HepG2 (cell line): ENCODE measurements around the gene TRIM37. TPM values are rescaled to one million over a fixed set of nuclear protein-coding genes. Genes with fewer than 3 reads are reported as not detected.

ENCODE experiments used
- ATAC-seq: fragments of 200-7000 bp; cut with Tn5 transposase; 3 replicates; pipeline ENCODE4 v1.9.1; 2020; ENCODE audit warnings: mild to moderate bottlenecking, moderate library complexity
- BruUV-seq: library from RNA; stranded (reverse); fragments of 400-500 nt; replicated peaks from 2 replicates; lab custom pipeline; 2021; lab: Mats Ljungman, UMichigan
- CTCF ChIA-PET: fragments of 300-600 bp; formaldehyde crosslinking; extraction: SDS; loops from one replicate; lab custom pipeline; 2021; ENCODE audit warnings: low total read pairs, inconsistent platforms, low intra/inter-chr PET ratio; lab: Yijun Ruan, JAX
- POLR2A ChIA-PET: fragments of 350-600 bp; sonication (Branson Sonifier 250); formaldehyde crosslinking; loops from one replicate; lab custom pipeline; 2020; ENCODE audit warnings: antibody characterized with exemption, inconsistent platforms; lab: Yijun Ruan, JAX
- DNase-seq: peaks from one replicate; pipeline ENCODE4 v3.0.0-alpha.2; 2015; ENCODE audit warnings: low spot score
- FAIRE-seq: peaks from 3 replicates; lab custom pipeline; 2011; peaks lifted over from hg19 to GRCh38; lab: Jason Lieb, UNC
- H2AFZ ChIP-seq: one replicate; pipeline ENCODE4 v1.6.1; 2011; ENCODE audit warnings: low read length, inconsistent platforms
- H3K27ac ChIP-seq: fragments of 300-600 bp; 3 replicates; pipeline ENCODE4 v1.8.0; 2011; ENCODE audit warnings: mixed run types, mild to moderate bottlenecking, mixed read lengths, low read length, inconsistent platforms; ENCODE audit not compliant: insufficient read depth; ENCODE audit errors: extremely low read length
- H3K27me3 ChIP-seq, 2 experiments: fragments of 200-600 bp in 1 of 2; 2 replicates in 1 of 2; 3 replicates in 1 of 2; pipeline versions ENCODE4 v1.6.0 to v1.8.0; 2011; ENCODE audit warnings: low read length in 2 of 2, mild to moderate bottlenecking in 2 of 2, moderate library complexity in 2 of 2, inconsistent platforms in 1 of 2; ENCODE audit not compliant: insufficient read depth in 2 of 2, control insufficient read depth in 1 of 2
- H3K36me3 ChIP-seq, 2 experiments: fragments of 200-600 bp in 1 of 2; replicated peaks in 1 of 2; 2 replicates in 1 of 2; 3 replicates in 1 of 2; pipeline versions ENCODE4 v1.5.1 to v1.8.0; 2011; ENCODE audit warnings: low read length in 2 of 2, inconsistent platforms in 1 of 2; ENCODE audit not compliant: insufficient read depth in 2 of 2, control insufficient read depth in 1 of 2
- H3K4me1 ChIP-seq: 2 replicates; pipeline ENCODE4 v1.5.1; 2012; ENCODE audit warnings: low read length, inconsistent platforms; ENCODE audit not compliant: insufficient read depth
- H3K4me2 ChIP-seq: 2 replicates; pipeline ENCODE4 v1.6.0; 2011; ENCODE audit warnings: low read depth, low read length, inconsistent platforms
- H3K4me3 ChIP-seq, 3 experiments: fragments of 200-600 bp in 1 of 3; sonication (generic), shearing (Covaris generic) in 1 of 3; replicated peaks in 1 of 3; 2 replicates each; pipeline ENCODE4 v1.5.1; 2011 to 2016; ENCODE audit warnings: low read length in 3 of 3, inconsistent platforms in 2 of 3, low read depth in 2 of 3, mild to moderate bottlenecking in 2 of 3, control low read depth in 1 of 3, mixed read lengths in 1 of 3; ENCODE audit not compliant: insufficient read depth in 1 of 3
- H3K79me2 ChIP-seq: one replicate; pipeline ENCODE4 v1.6.1; 2011; ENCODE audit warnings: low read length, inconsistent platforms; ENCODE audit not compliant: insufficient read depth
- H3K9ac ChIP-seq: 2 replicates; pipeline ENCODE4 v1.6.0; 2011; ENCODE audit warnings: mild to moderate bottlenecking, low read depth, low read length, inconsistent platforms; ENCODE audit not compliant: insufficient read depth
- H3K9me3 ChIP-seq: 2 replicates; pipeline ENCODE4 v1.5.1; 2012; ENCODE audit warnings: mild to moderate bottlenecking, low read length
- H4K20me1 ChIP-seq: 2 replicates; pipeline ENCODE4 v1.6.0; 2011; ENCODE audit warnings: inconsistent platforms, mild to moderate bottlenecking, low read length, moderate library complexity; ENCODE audit not compliant: insufficient read depth
- CEBPB ChIP-seq: IDR thresholded peaks from 2 replicates; pipeline ENCODE4 v1.6.1; 2011; ENCODE audit warnings: low read depth, low read length, improper control_type of control experiment, borderline replicate concordance
- GABPA ChIP-seq, 2 experiments: IDR thresholded peaks; 2 replicates each; pipeline ENCODE4 v1.6.1; 2011 to 2016; ENCODE audit warnings: low read depth in 2 of 2, low read length in 1 of 2, missing biosample characterization in 1 of 2, missing genetic modification characterization in 1 of 2
- PAF1 ChIP-seq: IDR thresholded peaks from 2 replicates; pipeline ENCODE4 v1.6.1; 2016; ENCODE audit warnings: missing genetic modification reagents, missing compliant biosample characterization
- SMC3 ChIP-seq: IDR thresholded peaks from 2 replicates; pipeline ENCODE4 v1.6.1; 2011; ENCODE audit warnings: low read length, improper control_type of control experiment
- XBP1 ChIP-seq: sonication (generic); formaldehyde crosslinking; IDR thresholded peaks from 2 replicates; pipeline ENCODE4 v1.5.0; 2020; ENCODE audit warnings: missing genetic modification reagents
- ZBTB10 ChIP-seq: sonication (generic); formaldehyde crosslinking; IDR thresholded peaks from 2 replicates; pipeline ENCODE4 v1.4.0; 2020; ENCODE audit warnings: missing genetic modification reagents, borderline replicate concordance
- ZNF530 ChIP-seq: sonication (generic); formaldehyde crosslinking; IDR thresholded peaks from 2 replicates; pipeline ENCODE4 v1.5.0; 2020; ENCODE audit warnings: low read depth, mild to moderate bottlenecking, missing genetic modification reagents
- WGBS: methylation state at CpG from one replicate; pipeline ENCODE4 v1.1.6; 2017; ENCODE audit warnings: low lambda C conversion rate; 5-methylcytosine and 5-hydroxymethylcytosine counted together
- in situ Hi-C: cut with HindIII; loops from 2 replicates; pipeline ENCODE4 v1.10.0; 2017; ENCODE audit warnings: low pct_unique_long_range_greater_than_20kb; ENCODE audit not compliant: extremely low pct_ligation_motif_present
- intact Hi-C: fragments of 100-400 bp; cut with micrococcal nuclease; formaldehyde crosslinking; loops from one replicate; pipeline ENCODE4 v1.10.0; 2022; ENCODE audit not compliant: unreplicated experiment
- polyA plus RNA-seq, 8 experiments: library from polyadenylated mRNA; depleted of rRNA in 3 of 8; stranded (reverse) in 7 of 8; unstranded in 1 of 8; fragments of >200 nt; fragmentation: Illumina TruSeq in 4 of 8; extraction: Trizol in 4 of 8; gene quantifications; 2 replicates each; pipeline versions ENCODE4 v1.2.1 to v1.2.3, GENCODE V29; 2011 to 2016; ENCODE audit warnings: low read depth in 4 of 8, missing spikeins in 1 of 8, mixed read lengths in 1 of 8; ENCODE audit not compliant: insufficient read depth in 1 of 8
- total RNA-seq, 5 experiments: library from RNA; depleted of rRNA; stranded (reverse); fragments of >200 nt; fragmentation: Illumina TruSeq; extraction: Trizol; gene quantifications; 2 replicates each; pipeline ENCODE4 v1.2.3, GENCODE V29; 2016; ENCODE audit warnings: low read depth in 1 of 5

TRIM37 gene
- total and polyA plus RNA-seq, 2 of the 13 experiments (the other 11 are each of a cell fraction or from before 2014, with no cell fraction given) = 12.4 to 39.1 TPM

DNA sequence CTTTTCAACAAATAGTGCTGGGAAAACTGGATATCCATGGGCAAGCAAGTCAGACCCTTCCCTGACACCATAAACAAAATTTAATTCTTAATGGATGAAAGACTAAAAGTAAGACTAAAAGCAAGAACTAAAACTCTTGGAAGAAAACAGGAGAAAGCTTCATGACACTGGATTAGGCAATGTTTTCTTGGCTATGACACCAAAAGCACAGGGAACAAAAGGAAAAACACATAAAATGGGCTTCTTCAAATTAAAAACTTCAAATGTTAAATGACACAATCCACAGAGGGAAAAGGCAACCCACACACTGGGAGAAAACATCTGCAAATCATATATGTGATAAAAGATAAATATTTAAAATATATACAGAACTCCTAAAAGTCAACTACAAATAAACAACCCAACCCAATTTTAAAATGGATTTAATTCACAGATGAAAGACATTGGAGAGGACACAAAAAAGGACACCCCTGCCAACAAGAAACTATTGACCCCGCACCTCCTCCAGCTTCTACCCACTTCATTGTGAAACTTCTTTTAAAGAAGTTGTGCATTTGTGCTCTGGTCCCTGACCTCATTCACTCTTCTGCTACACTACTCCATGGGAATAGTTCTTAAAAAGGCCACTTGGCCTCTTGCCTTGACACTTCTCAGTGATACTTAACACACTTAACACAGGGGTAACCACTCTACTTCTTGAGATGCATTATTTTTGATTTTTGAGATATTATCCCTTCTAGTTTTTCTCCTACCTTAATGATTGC is 80.3 kb downstream of the TRIM37 start (continued):
- no peak for TF ChIP-seq ZNF530 (CRISPR knock-in tag)
- TF ChIP-seq PAF1 (CRISPR knock-in tag) = no peak

- Histone ChIP-seq H3K4me1 (no peaks in the 10 kb centered on the region), H3K4me2 (no peak overlapping the region), H3K79me2 (no peaks in the 10 kb centered on the region), H3K4me3 (no peak overlapping the region), H3K9ac (no peak overlapping the region), H3K36me3 (peaks cover 6 to 23% of the 10 kb centered on the region in 2 experiments), H3K27me3 (no peaks in the 10 kb centered on the region), H3K27ac (no peak overlapping the region), H2AFZ (no peak overlapping the region), H4K20me1 (no peaks in the 10 kb centered on the region), H3K9me3 (no peaks in the 10 kb centered on the region)
- WGBS = 93% methylated on average over 2 of the region's 2 CpGs
- no peak for DNase-seq
- intact Hi-C loops = no loop called here
- ChIA-PET POLR2A (no interaction called here), CTCF (no interaction called here)
- in situ Hi-C loops = no loop called here
- no TSS peak for BruUV-seq
- TF ChIP-seq GABPA (IDR thresholded peaks at IDR 0.05; ENCODE audit: low read depth, low read length) (no peak), GABPA (CRISPR knock-in tag; IDR thresholded peaks at IDR 0.05; ENCODE audit: low read depth) (no peak), CEBPB (peak; percentile 30; the same call in 1 of the 2 replicates), XBP1 (CRISPR knock-in tag) (no peak), ZBTB10 (CRISPR knock-in tag) (no peak), SMC3 (no peak)
- ATAC-seq = no peak
- no peak for FAIRE-seq
Measured at GRCh38 chr17:59024916-59025315, 81.8 kb downstream of the TRIM37 start.
